ENCODE results near the gene MED12L.

- TF ChIP-seq, protein P1, sequence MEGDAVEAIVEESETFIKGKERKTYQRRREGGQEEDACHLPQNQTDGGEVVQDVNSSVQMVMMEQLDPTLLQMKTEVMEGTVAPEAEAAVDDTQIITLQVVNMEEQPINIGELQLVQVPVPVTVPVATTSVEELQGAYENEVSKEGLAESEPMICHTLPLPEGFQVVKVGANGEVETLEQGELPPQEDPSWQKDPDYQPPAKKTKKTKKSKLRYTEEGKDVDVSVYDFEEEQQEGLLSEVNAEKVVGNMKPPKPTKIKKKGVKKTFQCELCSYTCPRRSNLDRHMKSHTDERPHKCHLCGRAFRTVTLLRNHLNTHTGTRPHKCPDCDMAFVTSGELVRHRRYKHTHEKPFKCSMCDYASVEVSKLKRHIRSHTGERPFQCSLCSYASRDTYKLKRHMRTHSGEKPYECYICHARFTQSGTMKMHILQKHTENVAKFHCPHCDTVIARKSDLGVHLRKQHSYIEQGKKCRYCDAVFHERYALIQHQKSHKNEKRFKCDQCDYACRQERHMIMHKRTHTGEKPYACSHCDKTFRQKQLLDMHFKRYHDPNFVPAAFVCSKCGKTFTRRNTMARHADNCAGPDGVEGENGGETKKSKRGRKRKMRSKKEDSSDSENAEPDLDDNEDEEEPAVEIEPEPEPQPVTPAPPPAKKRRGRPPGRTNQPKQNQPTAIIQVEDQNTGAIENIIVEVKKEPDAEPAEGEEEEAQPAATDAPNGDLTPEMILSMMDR (IDR thresholded peaks at IDR 0.05; ENCODE audit: insufficient read depth, low read length), result no peak
- no peak for TF ChIP-seq POLR2AphosphoS5 (IDR thresholded peaks at IDR 0.05; ENCODE audit: low read depth)
- TF ChIP-seq, protein P2, sequence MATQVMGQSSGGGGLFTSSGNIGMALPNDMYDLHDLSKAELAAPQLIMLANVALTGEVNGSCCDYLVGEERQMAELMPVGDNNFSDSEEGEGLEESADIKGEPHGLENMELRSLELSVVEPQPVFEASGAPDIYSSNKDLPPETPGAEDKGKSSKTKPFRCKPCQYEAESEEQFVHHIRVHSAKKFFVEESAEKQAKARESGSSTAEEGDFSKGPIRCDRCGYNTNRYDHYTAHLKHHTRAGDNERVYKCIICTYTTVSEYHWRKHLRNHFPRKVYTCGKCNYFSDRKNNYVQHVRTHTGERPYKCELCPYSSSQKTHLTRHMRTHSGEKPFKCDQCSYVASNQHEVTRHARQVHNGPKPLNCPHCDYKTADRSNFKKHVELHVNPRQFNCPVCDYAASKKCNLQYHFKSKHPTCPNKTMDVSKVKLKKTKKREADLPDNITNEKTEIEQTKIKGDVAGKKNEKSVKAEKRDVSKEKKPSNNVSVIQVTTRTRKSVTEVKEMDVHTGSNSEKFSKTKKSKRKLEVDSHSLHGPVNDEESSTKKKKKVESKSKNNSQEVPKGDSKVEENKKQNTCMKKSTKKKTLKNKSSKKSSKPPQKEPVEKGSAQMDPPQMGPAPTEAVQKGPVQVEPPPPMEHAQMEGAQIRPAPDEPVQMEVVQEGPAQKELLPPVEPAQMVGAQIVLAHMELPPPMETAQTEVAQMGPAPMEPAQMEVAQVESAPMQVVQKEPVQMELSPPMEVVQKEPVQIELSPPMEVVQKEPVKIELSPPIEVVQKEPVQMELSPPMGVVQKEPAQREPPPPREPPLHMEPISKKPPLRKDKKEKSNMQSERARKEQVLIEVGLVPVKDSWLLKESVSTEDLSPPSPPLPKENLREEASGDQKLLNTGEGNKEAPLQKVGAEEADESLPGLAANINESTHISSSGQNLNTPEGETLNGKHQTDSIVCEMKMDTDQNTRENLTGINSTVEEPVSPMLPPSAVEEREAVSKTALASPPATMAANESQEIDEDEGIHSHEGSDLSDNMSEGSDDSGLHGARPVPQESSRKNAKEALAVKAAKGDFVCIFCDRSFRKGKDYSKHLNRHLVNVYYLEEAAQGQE (IDR thresholded peaks at IDR 0.05; ENCODE audit: insufficient replicate concordance, low read depth), result no peak
These were observed 107.1 kb downstream of the MED12L start for GRCh38 chr3:151192545-151192944.
